ENCODE measurements around the gene SPDL1.
A peak's percentile ranks its signal among the peaks of the same experiment; 100 is the strongest.

Gene SPDL1, protein sequence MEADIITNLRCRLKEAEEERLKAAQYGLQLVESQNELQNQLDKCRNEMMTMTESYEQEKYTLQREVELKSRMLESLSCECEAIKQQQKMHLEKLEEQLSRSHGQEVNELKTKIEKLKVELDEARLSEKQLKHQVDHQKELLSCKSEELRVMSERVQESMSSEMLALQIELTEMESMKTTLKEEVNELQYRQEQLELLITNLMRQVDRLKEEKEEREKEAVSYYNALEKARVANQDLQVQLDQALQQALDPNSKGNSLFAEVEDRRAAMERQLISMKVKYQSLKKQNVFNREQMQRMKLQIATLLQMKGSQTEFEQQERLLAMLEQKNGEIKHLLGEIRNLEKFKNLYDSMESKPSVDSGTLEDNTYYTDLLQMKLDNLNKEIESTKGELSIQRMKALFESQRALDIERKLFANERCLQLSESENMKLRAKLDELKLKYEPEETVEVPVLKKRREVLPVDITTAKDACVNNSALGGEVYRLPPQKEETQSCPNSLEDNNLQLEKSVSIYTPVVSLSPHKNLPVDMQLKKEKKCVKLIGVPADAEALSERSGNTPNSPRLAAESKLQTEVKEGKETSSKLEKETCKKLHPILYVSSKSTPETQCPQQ

DNA sequence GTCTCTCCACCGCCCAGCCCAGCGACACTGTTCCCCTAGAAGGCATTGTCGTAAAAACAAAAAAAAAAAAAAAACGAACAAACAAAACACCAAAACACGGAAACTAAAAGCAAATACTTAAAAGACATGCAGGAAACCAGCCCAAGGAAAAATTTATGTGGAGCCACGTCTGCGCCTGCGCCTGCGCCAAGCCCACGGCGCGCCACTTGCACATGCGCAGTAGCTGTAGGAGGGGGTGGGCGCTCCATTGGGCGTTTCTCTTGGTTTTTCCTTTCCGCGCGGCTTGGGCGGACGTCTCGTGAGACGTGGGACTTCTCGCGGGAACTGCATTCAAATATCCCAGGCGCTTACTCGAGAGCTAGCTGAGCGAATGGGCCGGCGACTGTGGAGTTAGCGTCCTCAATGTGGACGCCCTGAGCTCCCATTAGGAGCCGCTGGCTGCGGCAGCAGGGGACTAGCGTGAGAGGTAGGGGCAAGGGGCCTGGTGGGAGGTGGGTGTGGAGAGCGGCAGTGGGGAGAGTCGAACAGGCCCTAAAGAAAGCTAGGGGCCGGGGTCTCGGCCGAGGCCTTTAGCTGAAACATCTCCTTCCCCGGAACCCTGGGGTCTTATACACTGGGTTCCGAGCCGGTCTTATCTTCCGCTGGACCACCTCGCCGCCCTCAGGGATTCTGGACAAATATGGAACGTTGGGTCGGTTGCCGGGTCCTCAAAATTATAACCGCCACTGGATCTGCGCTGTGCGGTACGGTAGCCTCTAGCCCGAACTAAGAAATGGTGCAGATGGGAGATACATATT lies at the start of gene SPDL1:
Gene SPDL1 (plus strand): TSS at position 350 of the 797 bp plus-strand sequence. CDS start 4,644 bp downstream, outside the sequence.
- DNase-seq = peak; percentile 98

DNA sequence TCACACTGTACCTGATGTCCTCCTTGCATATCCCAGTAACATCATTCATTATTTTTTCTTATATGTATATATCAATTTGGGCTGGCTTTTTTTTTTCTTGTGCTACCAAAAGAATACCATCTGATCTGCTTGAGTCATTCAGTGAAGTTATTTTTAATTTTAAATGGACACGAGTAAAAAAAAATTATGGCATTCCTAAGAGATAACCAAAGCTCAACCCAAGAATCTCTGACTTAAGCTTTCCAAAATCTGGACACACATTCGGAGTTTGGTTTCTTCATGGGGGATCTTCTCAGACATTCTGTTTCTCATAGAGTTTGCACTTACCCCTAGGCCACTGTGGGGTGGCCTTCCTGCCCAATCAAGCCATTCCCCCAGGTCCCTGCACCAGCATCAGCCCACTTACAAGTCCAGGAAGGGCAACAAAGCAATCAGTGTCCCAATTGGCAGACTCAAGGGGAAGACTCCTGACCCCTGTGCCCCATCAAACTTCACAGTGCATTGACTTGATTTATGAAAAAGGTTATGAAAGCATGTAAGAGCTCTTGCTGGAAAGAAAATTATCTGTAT lies 49.2 kb upstream of the SPDL1 start:
- DNase-seq = no peak

DNA sequence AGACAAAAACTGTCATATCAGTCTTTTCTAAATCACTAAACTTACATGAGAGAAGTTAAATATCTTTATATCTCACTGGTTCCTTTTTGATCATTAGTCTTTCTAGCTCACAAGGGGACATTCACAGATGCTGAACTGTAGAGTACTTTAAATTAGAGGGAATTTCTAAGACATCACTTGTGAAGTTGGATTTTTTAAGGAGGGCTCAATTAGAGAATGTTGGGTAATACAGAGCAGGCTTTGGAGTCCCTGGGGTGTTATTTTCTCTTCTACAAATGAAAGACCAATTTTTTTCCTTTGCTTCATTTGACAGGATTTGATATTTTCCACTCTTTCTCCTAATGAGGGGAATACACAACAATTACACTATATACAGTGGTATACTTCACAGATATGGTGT lies 48.6 kb upstream of the SPDL1 start:
- no peak for DNase-seq

DNA sequence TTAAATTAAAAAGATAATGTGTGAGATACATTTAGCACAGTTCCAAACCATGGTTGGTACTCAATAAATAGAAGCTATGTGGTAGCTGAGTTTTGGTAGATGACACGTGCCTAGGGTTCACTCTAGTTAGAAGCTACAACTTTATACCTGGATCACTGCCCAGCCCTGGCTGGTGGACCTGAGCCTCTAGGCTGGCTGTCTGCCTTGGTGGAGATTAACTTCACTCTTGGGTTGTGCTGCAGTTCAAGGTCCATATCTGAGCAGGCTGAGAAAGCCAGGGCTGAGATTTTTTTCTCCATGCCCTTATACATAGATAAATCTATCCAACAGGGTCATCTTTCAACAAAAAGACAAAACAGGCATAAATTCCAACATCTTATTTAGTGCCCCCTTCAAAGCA lies 44.6 kb upstream of the SPDL1 start:
- no peak for DNase-seq

DNA sequence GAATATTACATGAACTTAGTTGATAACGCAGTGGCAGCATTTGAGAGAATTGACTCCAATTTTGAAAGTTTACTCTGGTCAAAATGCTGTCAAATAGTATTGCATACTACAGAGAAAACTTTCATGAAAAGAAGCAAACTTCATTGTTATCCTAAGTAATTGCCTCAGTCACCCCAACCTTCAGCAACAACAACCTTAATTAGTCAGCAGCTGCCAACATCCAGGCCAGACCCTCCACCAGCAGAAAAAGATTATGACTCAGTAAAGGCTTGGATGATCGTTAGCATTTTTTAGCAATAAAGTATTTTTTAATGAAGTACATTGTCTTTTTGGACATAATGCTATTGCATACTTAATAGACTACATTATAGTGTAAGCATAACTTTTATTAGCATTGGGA lies 40.8 kb upstream of the SPDL1 start:
- no peak for DNase-seq

DNA sequence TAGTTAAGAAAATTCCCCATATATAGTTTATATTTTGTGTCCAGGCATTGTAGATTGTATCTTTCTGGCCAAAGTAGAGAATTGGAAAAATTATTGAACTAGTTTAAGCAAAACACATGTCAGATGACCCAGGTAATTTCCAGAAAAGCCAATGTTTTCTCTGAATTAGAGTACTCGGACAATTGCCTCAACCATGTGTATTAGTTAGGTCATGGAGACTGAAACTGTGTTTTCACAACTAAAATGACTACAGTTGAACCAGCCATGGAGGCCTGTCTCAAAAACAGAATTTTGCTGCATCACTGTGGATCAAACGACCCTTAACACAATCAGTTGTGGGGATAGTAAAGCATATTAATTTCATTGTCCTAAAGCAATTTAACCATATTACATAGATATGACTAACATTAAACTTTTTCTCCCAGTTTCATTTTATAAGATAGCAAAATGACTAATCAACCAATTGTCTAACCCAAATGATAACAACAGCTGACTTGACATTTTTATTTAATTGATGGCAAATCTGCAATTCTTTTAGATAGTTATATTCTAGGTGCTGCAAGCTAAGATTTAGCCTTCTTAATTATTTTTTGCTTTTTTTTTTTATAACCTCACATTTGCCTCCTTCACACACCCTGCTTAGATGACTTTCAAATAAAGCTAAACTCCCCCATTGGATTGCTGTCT lies 39.2 kb upstream of the SPDL1 start:
- no peak for DNase-seq

DNA sequence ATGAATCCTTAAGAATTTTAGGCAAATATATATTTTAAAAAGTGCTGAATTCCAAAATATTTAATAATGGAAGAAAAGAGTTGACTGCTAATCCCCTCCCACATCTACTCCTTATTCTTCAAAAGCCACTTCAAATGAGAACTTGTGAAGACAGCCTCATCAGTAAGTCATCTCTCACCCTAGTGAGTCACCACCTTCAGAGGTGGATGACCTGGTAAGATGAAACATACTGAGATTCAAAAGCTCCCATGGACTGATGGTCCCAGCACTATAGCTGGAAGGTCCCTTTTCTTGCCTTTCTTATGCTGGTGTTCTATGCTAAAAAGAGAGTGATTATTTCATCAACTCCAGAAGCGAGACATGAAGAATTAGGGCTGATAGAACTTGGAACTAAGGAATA lies 37.8 kb upstream of the SPDL1 start:
- no peak for DNase-seq

DNA sequence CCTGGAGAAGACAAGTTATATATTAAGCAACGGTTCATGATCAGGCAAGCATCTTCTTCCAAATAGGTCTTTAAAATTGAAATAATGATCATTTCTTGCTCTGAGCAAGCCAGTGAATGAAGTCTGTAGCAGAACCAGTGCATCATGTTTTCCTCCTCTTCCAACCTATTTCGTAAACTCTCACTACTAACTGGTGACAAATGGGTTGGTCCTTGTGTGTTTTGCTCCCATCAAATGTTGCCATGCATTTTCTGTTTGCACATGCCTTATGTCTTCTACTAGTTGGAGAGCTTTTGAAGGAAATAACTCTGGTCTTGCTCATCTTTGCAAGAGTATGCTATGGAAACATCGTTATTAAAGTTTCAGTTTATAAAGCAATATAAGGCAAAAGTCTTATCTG lies 37.2 kb upstream of the SPDL1 start:
- no peak for DNase-seq

DNA sequence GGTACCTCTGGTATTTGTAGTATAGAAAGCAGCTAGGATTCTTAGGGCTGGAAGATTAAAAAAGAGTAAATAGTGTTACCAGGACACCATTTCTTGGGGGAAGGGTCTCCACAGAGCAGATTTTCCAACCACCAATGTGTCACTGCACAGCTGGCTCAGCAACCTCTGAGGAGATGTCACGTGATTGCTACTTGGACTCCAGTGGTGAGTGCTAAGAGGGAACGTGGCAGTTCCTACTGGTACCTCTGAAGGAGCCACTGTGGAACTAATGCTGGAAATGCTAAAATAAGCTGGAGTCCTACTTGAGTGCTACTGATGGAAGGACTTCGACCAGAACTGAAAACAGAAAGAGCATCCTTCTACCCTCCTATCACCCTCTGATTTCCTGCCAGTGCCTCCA lies 36.1 kb upstream of the SPDL1 start:
- DNase-seq = no peak

DNA sequence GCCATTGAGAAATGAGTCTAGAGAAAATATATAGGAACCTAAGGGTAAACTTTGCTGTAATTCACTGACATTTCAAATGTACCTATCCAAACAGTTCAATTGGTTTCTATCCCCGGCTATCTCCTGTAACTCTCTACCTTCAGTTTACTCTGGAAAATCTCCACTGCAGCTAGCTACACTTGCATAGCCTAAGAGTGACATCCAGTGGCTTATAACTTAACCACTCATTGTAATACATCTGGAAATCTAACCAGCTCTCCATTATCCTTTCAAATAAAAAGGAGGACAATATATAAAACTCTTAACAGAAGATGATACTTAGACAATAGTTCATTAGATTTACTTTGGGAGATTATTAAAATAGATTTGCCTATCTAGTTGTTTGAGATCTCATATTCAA lies 35.3 kb upstream of the SPDL1 start:
- DNase-seq = no peak

DNA sequence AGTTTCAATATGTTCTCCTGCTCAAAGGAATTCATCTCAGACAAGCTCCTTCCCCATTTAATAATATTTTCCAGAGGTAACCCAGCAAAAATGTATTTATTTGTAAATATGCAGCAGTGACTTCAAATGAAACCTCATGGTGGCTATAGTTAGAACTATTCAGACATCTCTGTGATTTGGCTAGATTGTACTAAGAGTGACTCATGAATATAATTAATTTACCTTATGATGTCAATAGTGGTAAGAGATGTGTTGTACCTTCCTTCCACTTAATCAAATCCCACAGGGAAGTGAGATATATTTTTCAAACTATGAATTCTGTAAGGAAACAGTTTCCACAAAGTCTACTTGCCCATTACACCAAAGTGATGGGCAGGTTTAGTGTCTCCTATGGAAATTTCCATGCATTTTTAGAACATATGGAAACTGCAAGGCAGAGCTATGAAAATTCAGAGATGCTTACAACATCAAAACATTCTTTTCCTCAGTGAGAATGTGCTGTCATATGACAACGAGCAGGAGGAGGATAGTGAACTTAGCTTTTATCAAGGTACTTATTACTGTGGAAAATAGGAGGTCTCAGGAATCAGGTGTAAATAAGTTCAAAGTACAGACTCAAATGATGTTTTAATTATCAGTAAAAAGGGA lies 34.0 kb upstream of the SPDL1 start:
- DNase-seq = no peak

DNA sequence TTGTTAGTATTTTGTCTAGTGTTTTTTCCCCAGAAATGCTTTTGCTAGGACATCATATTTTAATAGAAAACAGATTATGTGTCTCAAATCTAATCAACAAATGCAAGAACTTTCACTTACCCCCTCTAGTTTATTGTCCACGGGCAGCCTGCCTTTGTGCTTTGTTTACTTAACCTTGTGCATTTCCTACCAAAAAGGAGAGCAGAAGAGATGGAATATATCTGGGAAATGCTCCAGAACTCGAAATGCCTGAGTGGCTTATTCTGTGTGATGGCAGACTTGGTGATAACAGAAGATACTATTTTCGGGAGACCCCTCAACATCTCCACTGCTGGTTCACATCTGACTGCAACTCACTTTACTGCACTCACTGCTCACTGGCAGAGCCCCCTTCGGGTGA lies 33.3 kb upstream of the SPDL1 start:
- DNase-seq = no peak

DNA sequence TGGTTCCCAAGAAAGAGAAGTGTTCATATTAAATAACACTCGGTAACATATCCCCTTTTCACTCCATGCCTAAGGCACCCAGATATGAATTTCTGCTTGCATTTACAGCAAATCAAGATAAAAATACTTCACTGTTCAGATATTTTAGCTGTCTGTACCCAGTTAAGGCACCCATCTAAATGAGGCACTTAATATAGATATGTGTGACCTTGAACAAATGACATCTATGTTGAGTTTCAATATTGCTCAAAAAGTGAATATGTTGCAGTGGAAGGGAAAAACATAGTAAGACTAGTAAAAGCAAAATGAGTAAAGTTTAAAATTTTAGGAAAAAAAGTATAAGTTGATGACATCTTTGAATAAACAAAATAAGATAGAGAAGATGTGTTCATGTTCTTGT lies 32.4 kb upstream of the SPDL1 start:
- DNase-seq = no peak

DNA sequence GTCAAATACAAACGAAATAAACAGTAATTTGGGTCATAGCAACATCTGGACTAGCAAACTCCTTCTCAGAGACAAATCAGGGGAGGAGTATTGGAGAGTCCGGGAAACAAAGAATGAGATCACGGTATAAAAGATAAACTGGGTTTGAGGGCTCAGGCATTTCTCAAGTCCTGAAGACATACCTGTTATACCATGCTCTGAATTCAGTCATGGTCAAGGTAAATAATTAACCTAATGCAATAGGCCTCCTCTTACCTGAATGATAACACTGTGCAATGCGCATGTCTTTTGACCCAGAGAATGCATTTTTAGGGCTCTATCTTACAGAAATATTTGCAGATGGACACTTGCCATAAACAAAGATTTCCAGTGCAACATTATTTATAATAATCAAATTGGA lies 31.9 kb upstream of the SPDL1 start:
- DNase-seq = no peak

DNA sequence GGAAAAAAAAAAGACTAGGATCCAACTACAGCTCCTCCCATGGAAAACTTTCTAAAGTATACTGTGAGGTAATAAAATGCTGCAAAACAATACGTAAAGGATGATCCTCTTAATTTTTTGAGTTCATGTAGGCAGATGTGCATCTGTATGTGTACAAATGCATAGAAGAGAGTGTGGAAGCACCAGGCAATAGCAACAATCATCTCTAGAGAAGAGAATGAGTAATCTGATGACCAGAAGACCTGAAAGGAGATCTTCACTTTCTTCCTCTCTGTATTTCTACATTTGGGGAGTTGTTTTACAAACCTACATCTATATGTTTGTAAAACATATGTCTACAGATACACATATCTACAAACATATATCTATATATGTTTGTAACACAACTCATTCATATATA lies 29.3 kb upstream of the SPDL1 start:
- no peak for DNase-seq

DNA sequence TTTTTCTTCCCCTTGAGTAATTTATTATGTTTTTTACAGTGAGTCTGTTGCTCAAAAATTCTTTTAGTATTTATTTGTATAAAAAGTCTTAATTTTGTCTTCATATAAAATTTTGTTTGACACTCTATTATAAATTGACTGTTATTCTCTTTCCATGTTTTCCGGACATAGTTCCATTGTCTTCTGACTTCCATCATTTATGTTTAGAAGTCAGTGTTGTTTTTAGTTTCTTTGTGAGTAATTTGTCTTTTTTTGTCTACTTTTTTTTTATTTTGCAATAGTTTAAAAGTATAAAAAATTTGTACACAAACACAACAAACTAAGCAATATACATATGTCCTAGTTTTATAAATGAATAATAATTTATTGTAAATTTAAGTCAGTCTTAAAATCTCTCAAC lies 25.7 kb upstream of the SPDL1 start:
- no peak for DNase-seq

DNA sequence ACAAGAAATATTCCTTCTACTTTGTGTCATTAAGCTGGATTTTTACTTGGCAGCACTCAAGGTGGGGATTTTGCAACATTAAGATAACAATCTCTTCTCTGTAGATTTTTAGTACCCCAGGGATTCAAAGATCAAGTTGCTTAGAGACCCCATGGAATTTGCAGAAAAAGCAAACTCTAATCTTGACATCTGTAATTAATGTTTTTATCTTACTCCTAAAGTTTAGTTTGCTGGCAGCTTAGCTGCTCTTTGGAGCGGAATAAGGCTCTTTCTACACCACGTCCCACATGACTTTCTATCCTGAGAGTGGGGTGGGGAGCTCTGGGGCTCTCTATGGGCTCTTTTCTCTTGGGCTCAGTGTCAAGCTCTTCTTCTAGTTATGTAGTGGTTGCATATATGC lies 21.7 kb upstream of the SPDL1 start:
- no peak for DNase-seq

DNA sequence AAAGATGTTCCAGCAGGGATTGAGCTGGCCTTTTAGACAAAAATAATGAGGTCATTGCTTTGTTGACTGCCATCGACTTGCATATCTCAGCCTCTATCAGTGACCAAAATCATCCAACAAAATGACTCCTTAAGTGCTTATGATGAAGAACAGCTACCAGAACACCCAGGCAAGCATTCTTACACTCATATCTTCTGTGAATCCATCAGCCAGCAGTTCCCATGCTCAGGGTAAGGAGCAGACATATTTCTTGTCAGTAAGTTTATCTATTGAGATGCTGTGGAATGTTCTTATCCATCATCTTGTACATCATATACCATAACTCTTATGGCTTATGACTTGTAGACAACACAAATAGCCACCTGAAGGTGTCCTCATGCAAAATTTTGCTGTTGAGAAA lies 20.2 kb upstream of the SPDL1 start:
- no peak for DNase-seq

DNA sequence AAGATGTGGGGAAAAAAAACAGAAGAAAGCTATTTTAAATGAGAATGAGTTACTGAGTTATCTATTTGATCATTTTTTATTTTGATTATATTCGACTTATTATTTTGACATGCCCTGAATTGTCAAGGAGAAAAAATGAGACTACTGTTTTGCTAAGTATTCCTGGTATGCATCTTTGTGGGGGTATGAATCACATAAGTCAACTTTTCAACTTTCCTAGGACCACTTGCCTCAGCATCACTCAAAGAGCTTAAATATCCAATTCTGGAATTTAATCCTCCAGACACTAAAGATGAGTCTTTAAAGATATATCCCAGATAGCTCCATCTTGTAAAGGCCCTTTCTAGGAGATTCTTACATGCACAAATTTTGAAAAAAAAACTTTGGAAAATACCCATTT lies 17.4 kb upstream of the SPDL1 start:
- no peak for DNase-seq

DNA sequence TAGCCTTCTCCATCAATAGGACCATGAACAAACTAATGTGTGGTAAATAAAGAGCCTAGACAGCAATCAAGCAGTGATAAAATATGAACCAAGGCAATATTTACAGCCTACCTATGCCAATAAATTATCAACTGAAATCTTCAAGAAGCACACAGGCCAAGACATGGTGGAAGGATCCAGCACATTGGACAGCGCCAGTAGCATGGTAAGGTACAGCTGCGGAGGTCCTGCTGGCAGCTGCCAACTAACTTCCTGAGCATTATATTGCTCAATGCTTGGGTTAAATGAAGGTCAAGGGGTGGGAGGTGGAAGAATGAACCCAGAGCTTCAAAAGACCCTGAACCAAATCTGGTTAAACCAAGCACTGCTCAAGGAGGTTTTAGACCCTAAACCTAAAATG lies 16.5 kb upstream of the SPDL1 start:
- no peak for DNase-seq

DNA sequence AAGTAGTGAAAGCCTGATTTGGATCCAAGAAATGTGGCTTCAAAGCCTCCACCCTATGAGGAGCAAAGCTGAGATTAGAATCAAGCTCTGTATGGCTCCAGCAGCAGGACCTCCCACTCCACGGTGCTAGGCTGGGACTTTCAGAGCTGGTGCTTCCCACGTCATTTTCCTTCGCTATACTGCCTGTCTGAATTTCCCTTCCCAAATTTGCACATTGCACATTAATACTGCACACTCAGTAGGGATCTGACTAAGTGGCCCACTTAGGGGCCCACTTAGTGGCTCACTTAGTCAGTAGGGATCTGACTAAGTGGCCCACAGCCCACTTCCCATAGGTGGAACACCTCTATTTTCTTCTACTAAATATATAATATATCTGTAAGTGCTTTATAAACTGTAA lies 14.1 kb upstream of the SPDL1 start:
- DNase-seq = no peak

DNA sequence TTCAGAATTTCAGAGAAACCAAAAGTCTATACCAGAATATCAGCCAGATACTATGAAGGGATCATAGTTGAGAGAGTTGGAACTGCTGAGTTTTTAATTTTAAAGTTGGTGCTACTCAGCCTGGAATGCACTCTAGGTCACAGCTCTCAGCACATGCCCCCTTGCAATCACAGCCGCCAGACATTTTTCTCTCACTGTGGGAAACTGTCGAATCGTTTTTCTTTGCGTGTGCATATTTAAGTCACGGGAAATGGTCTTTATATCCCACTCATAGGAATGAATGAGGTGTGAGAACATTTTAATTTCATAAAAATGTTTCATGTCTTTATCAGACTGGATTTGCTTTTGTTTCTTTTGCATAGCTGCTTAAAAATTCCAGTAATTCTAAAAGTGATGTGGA lies 12.2 kb upstream of the SPDL1 start:
- DNase-seq = no peak

Data from KG1 (cell line).